HG03139 (cell line): ENCODE data around the gene RAB8A.
"Not testable (repeated sequence)": the region's sequence is repeated elsewhere in the genome, so short reads cannot be mapped to it uniquely, and the experiment has no call there.

Experiments used
- ATAC-seq: cut with Tn5 transposase; IDR thresholded peaks from one replicate; pipeline ENCODE4 v1.9.1; 2021; ENCODE audit not compliant: unreplicated experiment

Gene RAB8A

DNA sequence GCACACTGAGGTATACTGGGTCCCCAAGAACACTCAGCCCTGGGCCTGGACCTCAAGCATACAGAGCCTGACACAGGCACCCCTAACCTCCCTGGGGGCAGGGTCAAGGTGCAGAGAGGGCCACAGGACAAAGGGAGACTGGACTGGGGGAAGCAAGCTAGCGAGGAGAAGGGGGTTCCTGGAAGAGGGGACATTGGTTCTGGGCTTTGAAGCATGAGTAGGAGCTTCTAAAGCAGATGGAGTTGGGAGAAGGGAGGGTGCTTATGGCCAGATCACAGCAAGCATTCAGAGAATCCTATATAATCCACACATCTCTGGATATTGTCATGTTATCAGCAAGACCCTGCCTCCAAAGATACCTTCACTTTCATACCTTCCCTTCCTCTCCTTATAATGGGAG, 58.4 kb downstream of the RAB8A start:
- ATAC-seq = no peak

DNA sequence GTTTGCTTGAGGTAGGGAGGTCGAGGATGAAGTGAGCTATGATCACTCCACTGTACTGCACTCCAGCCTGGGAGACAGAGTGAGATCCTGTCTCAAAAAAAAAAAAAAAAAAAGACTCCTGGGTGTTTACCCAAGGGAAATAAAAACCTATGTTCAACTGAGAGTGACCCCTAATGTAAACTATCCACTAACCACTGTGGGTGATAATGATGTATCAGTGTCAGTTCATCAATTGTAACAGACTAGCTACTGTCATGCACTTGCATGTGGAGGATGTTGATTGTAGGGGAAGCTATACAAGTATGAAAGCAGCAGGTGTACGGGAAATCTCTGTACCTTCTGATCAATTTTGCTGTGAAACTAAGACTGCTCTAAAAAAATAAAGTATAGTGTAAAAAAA, 64.3 kb downstream of the RAB8A start:
- ATAC-seq = no peak

DNA sequence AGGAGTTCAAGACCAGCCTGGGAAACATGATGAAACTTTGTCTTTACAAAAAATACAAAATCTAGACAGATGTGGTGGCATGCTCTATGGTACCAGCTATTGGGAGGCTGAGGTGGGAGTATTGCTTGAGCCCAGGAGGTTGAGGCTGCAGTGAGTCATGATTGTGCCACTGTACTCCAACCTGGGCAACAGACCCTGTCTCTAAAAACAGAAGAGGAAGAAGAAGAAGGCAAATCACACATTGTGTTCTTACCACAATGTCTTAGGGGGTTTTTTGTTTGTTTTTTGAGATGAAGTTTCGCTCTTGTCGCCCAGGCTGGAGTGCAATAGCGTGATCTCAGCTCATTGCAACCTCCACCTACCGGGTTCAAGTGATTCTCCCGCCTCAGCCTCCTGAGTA, 67.2 kb downstream of the RAB8A start:
- not testable (repeated sequence) for ATAC-seq

DNA sequence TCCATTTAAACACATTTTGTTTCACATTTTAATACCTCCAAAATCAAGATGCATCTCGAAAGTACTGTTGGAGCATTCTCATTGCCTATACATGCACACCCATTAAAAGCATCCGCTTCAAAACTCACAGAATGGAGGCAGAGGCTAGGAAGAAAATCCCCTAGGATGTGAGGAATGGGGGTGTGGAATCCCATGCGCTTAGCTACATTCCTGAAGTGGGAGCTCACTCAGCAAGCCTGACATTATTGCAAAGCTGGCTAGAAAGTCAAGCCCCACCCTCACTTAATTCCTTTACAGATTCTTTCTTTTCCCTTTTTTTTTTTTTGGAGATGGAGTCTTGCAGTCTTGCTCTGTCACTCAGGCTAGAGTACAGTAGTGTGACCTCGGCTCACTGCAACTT, 68.9 kb downstream of the RAB8A start:
- ATAC-seq = no peak
